NK-92 (cell line): Measurements from ENCODE around the gene CFAP74.
"Not testable (repeated sequence)": the region's sequence is repeated elsewhere in the genome, so short reads cannot be mapped to it uniquely, and the experiment has no call there.

Source experiments
- DNase-seq: peaks from one replicate; lab custom pipeline; 2025; ENCODE audit not compliant: unreplicated experiment; lab: John Stamatoyannopoulos, UW

The CFAP74 gene

DNA sequence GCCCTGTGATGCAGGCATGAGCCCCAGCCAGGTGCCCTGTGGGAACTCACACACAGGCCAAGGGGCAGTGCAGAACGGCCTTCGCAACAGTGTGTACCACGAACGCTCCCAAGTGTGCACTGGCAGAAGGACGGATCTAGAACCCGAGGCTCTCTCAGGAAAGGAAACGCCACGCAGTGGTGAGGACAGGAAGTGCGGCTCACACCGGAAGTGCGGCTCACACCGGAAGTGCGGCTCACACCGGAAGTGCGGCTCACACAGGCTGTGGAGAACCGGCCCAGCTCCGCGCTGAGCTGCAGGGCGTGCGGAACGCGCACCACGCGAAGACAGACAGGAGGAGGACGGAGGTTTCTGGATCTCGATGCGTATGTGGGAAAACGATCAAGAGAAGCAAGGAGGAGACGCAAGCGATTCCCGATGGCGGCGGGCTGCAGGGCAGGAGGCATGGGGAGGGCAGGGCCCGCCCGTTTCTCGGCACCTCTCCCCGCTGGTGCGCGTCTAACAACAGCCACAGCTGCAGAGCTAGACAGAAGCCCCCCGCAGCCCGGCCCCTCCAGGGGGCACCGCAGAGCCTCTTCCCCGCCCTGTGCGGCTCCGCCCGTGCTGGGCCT is 48.6 kb downstream of the CFAP74 start:
- DNase-seq, result no peak

DNA sequence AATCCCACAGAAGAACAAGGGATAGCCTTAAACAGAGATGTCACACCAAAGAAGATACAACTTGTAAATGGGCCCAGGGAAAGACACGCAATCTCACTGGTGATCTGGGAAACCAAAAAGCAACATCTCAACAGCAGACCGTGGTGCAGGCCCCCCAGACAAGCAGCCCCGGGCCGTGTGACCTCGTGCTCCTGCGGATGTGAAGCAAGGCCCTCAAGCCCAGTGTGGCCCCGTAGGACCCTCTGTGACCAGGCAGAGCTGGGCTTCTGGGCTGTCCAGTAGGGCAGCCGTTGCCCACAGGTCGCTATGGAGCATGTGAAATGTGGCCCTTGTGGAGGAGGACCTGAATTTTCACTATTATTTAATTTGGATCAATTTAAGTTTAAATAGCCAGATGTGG is 49.6 kb downstream of the CFAP74 start:
- DNase-seq, result no peak

DNA sequence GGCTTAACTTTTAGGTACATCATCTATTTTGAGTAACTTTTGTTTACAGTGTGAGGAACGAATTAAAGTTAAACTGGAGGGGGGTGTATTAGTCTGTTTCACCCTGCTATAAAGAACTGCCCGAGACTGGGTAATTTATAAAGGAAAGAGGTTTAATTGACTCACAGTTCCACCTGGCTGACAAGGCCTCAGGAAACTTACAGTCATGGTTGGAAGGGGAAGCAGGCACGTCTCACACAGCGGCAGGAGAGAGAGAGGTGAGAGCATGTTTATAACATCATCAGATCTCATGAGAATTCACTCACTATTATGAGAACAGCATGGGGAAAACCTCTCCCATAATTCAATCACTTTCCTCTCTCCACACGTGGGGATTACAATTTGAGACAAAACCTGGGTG is 52.6 kb downstream of the CFAP74 start:
- no peak for DNase-seq

- no peak for DNase-seq
These were observed 54.8 kb downstream of the CFAP74 start for GRCh38 chr1:1948783-1949182.

- no peak for DNase-seq
These were observed 56.1 kb downstream of the CFAP74 start for GRCh38 chr1:1947493-1947892.

GRCh38 chr1:1946540-1946939 is 57.0 kb downstream of the CFAP74 start:
- no peak for DNase-seq

- DNase-seq, result no peak
These were observed 57.7 kb downstream of the CFAP74 start for GRCh38 chr1:1945782-1946393.

- no peak for DNase-seq
These were observed 59.6 kb downstream of the CFAP74 start for GRCh38 chr1:1943834-1944570.

- no peak for DNase-seq
These were observed 60.6 kb downstream of the CFAP74 start for GRCh38 chr1:1942753-1943656.

- DNase-seq, result no peak
These were observed 61.5 kb downstream of the CFAP74 start for GRCh38 chr1:1941868-1942752.

DNA sequence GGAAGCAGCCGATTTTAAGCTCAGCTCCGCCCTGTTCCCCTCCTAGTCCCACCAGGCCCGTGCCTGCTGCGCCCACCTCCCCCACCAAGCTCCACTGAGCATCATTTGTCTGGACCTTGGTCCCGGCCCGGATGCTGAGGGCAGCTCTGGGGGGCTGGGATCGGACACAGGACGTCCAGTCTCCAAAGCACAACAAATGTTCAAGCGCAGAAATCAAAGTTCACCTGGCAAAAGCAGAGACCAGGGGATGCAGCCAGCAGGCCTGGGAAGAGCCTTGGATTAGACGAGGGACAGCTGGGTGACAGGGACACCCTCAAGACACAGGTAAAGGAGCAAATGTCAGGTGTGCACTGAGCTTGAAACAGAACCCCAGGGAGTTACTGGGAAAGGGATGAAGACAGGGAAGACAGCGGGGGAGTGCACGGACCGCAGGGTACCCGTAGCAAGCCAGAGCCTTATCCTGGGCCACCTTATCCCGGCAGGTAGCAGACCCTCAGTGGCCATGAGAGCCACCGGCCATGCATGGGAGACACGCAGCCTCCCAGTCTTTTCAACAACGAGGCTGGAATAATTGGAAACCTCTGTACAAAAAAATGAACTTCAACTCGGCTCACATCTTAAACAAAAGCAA is 62.3 kb downstream of the CFAP74 start:
- no peak for DNase-seq

DNA sequence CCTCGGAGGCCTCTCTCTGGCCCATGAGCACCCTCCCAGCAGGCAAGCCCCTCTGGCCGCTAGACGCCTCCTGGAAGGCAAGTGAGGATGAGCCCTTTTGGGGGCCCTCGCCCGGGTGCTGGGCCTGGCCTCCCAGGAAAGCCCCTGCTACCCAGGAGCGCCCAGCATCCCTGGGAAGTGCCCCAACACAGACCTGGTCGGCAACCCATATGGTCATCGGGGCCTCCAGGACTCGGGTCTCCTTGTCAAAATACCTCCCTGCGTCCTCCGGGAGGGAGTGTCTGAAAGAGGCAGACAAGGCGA is 63.5 kb downstream of the CFAP74 start:
- DNase-seq, result no peak

GRCh38 chr1:1939296-1940122 is 64.1 kb downstream of the CFAP74 start:
- DNase-seq, result no peak

DNA sequence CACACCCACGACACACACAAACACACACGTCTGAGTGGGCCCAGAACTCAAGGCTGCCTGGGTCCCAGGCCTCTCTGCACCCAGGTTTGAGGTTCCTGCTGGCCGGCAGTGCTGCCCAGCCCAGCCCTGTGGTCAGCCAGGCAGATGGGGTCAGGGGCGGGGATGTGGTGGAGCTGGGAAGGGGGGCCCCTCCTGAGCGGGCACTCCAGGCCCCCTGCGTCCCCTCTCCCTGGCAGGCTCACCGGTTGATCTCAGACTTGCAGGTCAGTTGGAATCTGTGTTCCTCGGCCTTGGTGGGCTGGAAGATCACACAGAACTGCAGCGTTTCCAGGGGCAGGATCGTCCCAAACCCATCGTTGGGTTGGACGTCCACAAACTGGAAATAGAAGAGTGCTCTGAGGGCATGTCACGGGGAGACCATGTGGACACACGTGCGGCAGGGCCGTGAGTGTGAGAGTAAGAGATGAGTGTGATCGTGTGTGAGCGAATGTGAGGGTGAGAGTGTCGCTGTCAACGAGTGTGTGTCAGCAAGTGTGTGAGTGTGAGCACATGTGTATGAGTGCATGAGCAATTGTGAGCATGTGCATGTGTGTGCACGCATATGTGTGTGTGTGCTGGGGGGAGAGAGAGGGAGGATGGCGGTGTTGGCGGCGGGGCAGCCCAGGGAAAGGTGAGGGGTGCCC is 64.8 kb downstream of the CFAP74 start:
- no peak for DNase-seq

DNA sequence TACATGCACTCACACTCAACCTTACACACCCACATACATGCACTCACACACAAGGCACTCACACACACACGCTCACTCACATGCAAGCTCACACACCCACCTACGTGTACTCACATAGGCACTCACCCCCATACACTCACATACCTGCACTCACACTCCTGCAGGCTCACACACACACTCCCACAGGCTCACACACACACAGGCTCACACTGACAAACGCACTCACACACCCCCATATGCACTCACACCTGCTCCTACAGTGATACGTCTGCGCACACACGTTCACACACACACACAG is 65.4 kb downstream of the CFAP74 start:
- DNase-seq, result no peak

DNA sequence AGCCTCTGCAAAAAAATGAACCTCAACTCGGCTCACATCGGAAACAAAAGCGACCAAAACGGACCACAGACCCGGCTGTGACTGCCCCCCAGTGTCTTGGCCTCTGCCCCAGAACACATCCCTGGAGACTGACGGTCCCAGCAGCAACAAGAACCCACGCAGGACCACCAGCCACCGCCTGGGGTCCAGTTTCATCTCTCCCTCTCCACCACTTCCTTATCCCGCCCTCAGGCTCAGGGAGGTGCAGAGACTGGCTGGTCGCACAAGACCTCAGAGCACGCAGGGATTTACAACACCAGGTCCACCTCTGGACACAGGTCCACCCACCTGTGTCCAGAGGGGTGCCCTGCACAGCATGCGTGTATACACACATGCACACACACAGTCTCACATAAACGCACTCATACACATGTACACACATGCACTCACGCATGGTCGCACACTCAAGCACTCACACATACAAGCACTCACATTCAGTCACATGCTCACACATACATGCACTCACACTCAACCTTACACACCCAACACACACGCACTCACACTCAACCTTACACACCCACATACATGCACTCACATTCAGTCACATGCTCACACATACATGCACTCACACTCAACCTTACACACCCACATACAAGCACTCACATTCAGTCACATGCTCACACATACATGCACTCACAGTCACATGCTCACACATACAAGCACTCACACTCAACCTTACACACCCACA is 65.9 kb downstream of the CFAP74 start:
- DNase-seq, result no peak

DNA sequence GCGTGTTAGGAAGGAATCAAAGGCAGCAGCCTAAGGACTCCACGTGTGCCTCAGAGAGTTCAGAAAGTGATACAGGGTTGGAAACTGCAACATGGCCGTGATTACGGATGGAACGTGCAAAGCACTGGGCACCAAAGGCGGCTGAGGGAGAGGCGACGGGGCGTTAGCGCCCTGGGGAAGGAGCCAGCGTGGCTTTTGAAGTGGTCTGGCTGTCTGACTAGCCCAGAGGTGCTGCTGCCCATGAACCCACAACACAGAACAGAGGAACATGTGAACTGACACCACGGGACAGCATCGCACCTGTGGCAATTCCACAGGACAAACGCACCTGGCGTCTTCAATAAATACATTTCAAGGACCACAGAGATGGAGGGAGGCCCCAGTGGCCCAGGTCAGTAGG is 66.5 kb downstream of the CFAP74 start:
- no peak for DNase-seq

GRCh38 chr1:1934848-1935247 is 68.7 kb downstream of the CFAP74 start:
- DNase-seq, result not testable (repeated sequence)
